Hepatocyte (in vitro differentiated cells): ENCODE data around the gene RXFP4.

Source experiments
- CTCF ChIP-seq: fragments of 200-600 bp; sonication (generic); IDR thresholded peaks from 2 replicates; pipeline ENCODE4 v1.5.1; 2016; ENCODE audit warnings: antibody characterized with exemption, mild to moderate bottlenecking; ENCODE audit not compliant: poor library complexity
- EZH2 ChIP-seq: fragments of 200-600 bp; sonication (generic); IDR thresholded peaks from 2 replicates; pipeline ENCODE4 v1.6.1; 2016; ENCODE audit warnings: antibody characterized with exemption, mild to moderate bottlenecking, borderline replicate concordance
- EZH2phosphoT487 ChIP-seq: fragments of 200-600 bp; sonication (generic); IDR thresholded peaks from one replicate; pipeline ENCODE4 v1.6.1; 2018; ENCODE audit warnings: antibody characterized with exemption, mild to moderate bottlenecking, low read depth, moderate library complexity; ENCODE audit not compliant: unreplicated experiment, severe bottlenecking

- TF ChIP-seq CTCF (peak; percentile 17), EZH2 (no peak), EZH2phosphoT487 (no peak)
Measured at GRCh38 chr1:155966135-155966534, 24.7 kb downstream of the RXFP4 start.
